ENCODE results near the gene TLE5.

TLE5 gene

GRCh38 chr19:3087769-3088168 is 25.5 kb upstream of the TLE5 start:
- no peaks in the 10 kb centered on the region for H3K36me3 ChIP-seq
- no peaks in the 10 kb centered on the region for H3K27me3 ChIP-seq (ENCODE audit: insufficient read depth, low read depth, severe bottlenecking)
- TF ChIP-seq, protein P1, sequence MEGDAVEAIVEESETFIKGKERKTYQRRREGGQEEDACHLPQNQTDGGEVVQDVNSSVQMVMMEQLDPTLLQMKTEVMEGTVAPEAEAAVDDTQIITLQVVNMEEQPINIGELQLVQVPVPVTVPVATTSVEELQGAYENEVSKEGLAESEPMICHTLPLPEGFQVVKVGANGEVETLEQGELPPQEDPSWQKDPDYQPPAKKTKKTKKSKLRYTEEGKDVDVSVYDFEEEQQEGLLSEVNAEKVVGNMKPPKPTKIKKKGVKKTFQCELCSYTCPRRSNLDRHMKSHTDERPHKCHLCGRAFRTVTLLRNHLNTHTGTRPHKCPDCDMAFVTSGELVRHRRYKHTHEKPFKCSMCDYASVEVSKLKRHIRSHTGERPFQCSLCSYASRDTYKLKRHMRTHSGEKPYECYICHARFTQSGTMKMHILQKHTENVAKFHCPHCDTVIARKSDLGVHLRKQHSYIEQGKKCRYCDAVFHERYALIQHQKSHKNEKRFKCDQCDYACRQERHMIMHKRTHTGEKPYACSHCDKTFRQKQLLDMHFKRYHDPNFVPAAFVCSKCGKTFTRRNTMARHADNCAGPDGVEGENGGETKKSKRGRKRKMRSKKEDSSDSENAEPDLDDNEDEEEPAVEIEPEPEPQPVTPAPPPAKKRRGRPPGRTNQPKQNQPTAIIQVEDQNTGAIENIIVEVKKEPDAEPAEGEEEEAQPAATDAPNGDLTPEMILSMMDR (IDR thresholded peaks at IDR 0.05; ENCODE audit: low read depth, low read length), result no peak
- H3K4me3 ChIP-seq (ENCODE audit: low read depth, low read length), result no peak overlapping the region
- H3K27ac ChIP-seq, result no peak overlapping the region
- DNase-seq, result no peak
- H3K9me3 ChIP-seq (ENCODE audit: severe bottlenecking), result no peaks in the 10 kb centered on the region

DNA sequence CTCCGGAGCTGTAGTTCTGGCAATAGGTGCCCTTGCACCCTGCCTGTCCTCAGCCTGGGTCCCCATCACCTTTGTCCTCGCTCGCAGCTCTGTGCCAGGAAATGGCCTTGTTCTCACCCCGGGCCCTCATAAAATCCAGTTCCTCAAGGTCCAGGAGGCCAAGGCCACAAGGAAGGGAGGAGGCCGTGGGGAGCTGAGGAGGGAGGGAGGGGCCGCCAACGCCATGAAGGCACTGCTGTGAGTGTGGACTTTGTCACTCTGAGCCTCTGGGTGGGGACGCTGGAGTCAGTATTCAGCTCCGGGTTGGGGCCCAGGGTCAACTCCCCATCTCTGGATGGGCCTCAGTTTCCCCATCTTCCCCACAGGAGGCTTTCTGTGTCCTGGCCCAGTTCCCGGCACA is 22.6 kb upstream of the TLE5 start:
- Histone ChIP-seq H3K4me3 (ENCODE audit: low read depth, low read length) (no peak overlapping the region), H3K27me3 (ENCODE audit: insufficient read depth, low read depth, severe bottlenecking) (no peaks in the 10 kb centered on the region), H3K36me3 (no peaks in the 10 kb centered on the region), H3K9me3 (ENCODE audit: severe bottlenecking) (no peaks in the 10 kb centered on the region), H3K27ac (no peak overlapping the region)
- no peak for DNase-seq
- TF ChIP-seq, protein P1 (IDR thresholded peaks at IDR 0.05; ENCODE audit: low read depth, low read length), result no peak

DNA sequence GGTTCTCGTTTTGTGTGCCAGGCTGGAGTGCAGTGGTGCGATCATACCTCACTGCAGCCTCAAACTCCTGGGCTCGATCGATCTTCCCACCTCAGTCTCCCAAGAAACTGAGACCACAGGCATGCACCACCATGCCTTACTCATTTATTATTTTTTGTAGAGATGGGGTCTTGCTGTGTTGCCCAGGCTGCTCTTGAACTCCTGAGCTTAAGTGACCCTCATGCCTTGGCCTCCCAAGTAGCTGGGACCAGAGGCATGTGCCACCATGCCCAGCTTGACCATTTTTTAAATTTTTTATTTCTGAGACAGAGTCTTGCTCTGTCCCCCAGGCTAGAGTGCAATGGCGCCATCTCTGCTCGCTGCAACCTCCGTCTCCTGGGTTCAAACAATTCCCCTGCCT is 21.7 kb upstream of the TLE5 start:
- Histone ChIP-seq H3K9me3 (ENCODE audit: severe bottlenecking) (no peaks in the 10 kb centered on the region), H3K36me3 (no peaks in the 10 kb centered on the region), H3K27me3 (ENCODE audit: insufficient read depth, low read depth, severe bottlenecking) (no peaks in the 10 kb centered on the region), H3K27ac (no peak overlapping the region), H3K4me3 (ENCODE audit: low read depth, low read length) (no peak overlapping the region)
- no peak for DNase-seq
- TF ChIP-seq, protein P1 (IDR thresholded peaks at IDR 0.05; ENCODE audit: low read depth, low read length), result no peak

GRCh38 chr19:3082331-3082730 is 20.0 kb upstream of the TLE5 start:
- H3K36me3 ChIP-seq, result no peaks in the 10 kb centered on the region
- TF ChIP-seq, protein P1 (IDR thresholded peaks at IDR 0.05; ENCODE audit: low read depth, low read length), result no peak
- H3K27me3 ChIP-seq (ENCODE audit: insufficient read depth, low read depth, severe bottlenecking), result no peaks in the 10 kb centered on the region
- no peak for DNase-seq
- H3K27ac ChIP-seq, result no peak overlapping the region
- no peaks in the 10 kb centered on the region for H3K9me3 ChIP-seq (ENCODE audit: severe bottlenecking)
- H3K4me3 ChIP-seq (ENCODE audit: low read depth, low read length), result no peak overlapping the region

DNA sequence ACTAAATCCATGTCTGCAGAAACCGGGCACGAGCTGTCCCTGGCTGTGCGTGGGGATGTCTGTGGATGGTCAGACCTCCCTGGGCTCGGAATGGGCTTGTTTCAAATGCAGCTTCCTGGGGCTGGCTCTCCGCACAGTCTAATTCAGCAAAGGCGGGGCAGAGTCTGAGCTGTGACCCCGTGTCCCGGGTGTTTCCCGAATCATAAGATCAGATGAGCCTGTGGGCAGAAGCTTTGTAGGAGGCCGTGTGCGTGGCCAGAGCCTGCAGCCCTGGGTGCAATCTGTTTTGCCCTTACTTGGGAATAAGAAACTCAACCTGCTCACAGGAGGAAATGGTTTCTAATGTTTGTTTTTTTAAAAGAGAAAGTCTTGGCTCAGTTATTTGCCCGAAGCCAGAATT is 18.0 kb upstream of the TLE5 start:
- Histone ChIP-seq H3K36me3 (no peaks in the 10 kb centered on the region), H3K4me3 (ENCODE audit: low read depth, low read length) (no peak overlapping the region), H3K27ac (no peak overlapping the region), H3K9me3 (ENCODE audit: severe bottlenecking) (no peaks in the 10 kb centered on the region), H3K27me3 (ENCODE audit: insufficient read depth, low read depth, severe bottlenecking) (no peaks in the 10 kb centered on the region)
- DNase-seq, result no peak
- TF ChIP-seq, protein P1 (IDR thresholded peaks at IDR 0.05; ENCODE audit: low read depth, low read length), result no peak

DNA sequence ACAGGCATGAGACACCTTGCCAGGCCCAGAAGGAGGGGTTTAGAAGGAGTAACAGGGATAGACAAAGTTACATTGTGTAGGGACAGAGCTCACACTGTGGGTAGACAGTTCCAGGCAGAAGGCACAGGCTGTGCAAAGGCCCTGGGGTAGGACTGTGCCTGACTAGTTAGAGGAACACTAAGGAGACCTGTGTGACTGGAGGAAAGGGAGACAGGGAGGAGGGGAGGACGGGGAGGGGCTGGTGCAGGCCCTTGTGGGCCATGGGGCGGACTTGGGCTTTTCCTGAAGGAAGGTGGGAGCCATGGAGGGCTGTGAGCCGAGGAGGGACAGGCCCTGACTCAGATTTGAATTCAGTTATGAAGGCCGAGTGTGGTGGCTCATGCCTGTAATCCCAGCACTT is 17.3 kb upstream of the TLE5 start:
- Histone ChIP-seq H3K36me3 (no peaks in the 10 kb centered on the region), H3K27me3 (ENCODE audit: insufficient read depth, low read depth, severe bottlenecking) (no peaks in the 10 kb centered on the region), H3K9me3 (ENCODE audit: severe bottlenecking) (no peaks in the 10 kb centered on the region), H3K4me3 (ENCODE audit: low read depth, low read length) (no peak overlapping the region), H3K27ac (no peak overlapping the region)
- TF ChIP-seq, protein P1 (IDR thresholded peaks at IDR 0.05; ENCODE audit: low read depth, low read length), result no peak
- DNase-seq, result no peak

All from WERI-Rb-1 (cell line).